Stimulated activated CD4-positive, alpha-beta T cell treated with anti-CD3 and anti-CD28 coated beads, TNF-alpha, amount 100 ng/mL, for 1 hour (primary cell): ENCODE measurements around the gene CDH2.

Experiments used
- DNase-seq, 3 donors: peaks; one replicate each; pipeline ENCODE4 v3.0.0-alpha.2; 2020; ENCODE audit warnings: low read depth in 3 of 3, low spot score in 1 of 3

The CDH2 gene

DNA sequence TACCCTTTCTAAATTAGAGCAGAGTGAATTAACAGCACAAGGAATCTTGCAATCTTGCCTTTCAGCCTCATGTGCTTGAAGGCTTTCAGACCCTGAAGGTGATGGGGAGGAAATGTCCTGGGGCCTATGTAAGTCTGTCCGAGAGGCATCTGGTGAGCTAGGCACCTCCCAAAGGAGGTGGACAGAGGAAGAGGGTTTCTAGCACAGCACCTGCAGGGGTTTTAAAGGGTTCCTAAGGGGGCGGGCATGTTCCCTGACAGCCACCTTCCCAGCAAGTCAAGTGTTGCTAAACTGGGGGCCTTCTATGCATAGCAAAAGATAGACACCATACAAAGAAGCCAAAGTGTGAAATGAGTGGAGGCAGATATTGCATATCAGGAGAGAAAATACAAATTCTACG is 88.5 kb downstream of the CDH2 start:
- DNase-seq, result no peak

DNA sequence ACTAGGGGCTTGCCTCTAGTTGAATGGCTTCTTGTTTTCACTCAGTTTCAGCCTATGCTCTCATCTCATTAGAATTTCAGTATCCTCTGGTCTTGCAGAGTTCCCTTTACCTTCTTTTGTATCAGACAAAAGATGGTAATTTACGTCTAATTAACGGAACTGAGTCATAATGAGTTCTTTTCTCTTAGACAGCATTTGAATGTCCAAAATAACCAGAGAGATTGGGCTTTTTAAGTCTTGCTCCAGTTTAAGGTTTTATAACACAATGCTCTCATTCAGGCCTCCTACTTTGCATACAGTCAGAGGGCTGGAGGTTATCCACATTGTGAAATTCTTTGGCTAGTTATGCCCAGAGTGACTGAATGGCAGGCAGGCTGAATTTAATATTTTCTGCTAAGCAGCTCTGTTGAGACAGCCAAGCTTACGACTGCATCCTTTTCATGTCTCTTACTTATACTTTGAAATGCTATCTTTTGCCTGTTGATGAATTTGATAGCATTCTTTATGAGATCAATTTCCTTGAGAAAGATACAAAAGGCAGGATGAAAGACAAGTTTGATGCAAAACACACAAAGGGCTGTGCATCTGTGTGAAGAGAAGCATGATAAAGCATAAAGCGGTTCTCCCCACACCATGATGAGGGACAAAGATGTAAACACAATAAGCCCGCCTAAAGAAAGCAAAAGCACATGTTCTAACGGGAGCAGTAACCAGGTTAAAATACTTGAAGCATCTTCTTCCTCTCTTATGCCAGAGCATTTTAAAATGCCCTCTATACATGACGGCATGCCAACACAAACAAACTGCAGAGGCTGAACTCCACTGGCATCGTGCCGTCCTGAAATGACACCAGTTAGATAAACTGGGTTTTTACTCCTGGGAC is 90.0 kb downstream of the CDH2 start:
- no peak for DNase-seq

DNA sequence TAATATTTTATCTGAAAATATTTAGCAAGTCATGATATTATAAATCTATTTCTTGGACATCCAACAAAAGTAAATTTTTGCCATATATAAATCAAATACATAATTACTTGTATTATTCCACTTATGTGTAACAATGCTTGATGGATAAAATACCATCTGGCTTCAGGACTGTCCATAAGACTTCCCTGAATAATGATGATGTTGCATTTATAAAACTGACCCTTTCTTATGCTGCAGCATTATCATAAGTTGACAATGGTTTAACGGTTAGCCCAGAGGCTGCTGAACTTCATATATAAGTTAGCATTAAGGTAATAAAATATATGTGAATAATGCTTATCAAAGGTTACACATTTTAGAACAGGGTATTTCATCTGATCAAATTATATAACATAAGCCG is 95.4 kb downstream of the CDH2 start:
- DNase-seq, result no peak

GRCh38 chr18:28080876-28081300 is 96.0 kb downstream of the CDH2 start:
- DNase-seq, result no peak

- DNase-seq, result no peak
Observed at GRCh38 chr18:28079883-28080282, 97.0 kb downstream of the CDH2 start.

- DNase-seq, result no peak
Observed at GRCh38 chr18:28078849-28079248, 98.1 kb downstream of the CDH2 start.

DNA sequence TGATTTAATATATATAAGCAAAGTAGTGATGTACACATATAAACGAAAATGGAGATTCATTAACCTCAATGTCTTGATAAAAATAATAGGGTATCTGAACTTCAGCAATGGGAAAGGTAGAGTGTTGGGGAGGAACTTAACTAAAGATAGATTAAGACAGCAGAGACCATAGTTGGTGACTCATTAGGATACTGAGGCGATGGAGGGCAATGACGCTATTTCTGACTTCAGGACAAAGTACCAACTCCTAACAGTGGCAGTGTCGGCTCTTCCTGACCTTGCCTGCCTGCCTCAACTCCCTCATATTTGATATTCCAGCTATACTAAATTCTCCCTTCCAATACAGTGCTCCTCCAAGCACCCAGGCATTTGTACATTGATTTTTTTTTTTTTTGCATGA is 98.6 kb downstream of the CDH2 start:
- no peak for DNase-seq

DNA sequence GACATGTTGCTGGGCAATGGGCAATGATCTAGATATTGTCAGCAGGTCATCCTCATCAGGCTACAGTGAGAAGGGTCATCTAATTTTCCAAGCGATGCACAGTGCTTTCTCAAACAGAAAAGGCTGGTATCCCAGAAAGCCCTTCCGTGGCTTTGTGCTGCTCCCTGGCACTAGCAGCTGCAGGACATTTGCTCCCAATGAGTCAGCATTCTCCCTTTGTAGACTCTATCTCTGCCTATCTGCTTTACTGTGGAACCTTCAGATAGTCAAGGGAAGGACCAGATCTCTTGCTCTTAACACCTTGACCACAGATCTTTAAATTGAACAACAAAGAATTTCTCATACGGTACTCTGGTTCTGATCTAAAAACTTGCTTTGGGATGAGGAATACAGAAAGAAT is 101.4 kb downstream of the CDH2 start:
- no peak for DNase-seq

DNA sequence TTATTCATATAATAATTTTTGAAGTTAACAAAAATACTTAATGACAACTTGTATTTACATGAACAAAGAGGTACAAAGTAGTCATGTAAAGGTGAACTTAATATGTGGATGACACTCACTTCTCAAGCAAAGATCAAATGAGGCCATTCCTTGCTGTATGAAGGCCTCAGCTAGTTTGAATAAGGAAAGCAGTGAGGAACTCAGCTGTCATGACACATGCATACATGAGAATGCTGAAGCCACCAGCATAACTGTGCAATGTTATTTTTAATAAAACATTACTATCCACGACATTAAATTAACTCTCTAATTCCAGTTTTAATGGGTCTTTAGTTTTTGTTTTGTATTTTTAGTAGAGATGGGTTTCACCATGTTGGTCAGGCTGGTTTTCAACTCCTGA is 102.9 kb downstream of the CDH2 start:
- DNase-seq, result no peak

- no peak for DNase-seq
Observed at GRCh38 chr18:28073658-28074057, 103.3 kb downstream of the CDH2 start.

DNA sequence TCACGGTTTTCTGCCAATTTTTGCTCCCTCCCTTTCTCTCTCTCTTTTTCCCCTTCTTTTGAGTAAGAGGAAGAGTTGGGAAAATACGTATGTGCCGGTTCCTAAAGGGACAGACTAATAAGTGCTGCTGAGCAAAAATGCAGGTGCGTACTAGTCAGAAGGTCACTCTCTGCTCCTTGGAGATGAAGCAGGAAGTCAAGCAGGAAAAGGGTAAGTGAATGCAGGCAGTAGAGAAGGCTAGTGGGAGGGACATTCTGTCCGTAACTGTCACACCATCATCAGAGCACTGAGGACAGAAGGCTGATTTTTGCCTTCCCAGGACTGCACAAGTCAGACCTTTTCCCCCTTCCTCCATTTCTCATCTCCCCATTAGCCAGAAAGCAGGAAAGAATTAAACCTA is 105.7 kb downstream of the CDH2 start:
- DNase-seq, result no peak

- no peak for DNase-seq
Observed at GRCh38 chr18:28068207-28068606, 108.7 kb downstream of the CDH2 start.

- no peak for DNase-seq
Observed at GRCh38 chr18:28067346-28067745, 109.6 kb downstream of the CDH2 start.

DNA sequence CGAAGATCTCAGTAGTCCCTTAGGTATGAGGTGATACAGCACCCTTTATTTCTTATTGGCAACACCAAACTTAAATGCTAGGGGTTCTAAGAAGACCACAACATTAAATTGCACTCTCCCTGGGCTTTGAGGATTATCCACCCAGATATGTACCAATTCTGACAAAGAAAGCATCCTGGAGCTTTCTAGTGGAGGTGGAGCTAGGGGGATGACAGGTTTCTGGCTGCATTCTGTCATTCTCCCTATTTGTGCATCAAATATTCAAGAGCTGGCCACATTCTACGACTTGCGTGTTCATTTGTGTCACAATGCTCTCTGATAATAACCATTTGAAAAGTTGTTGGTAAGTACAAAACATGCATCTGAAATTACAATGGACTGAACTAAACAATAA is 111.1 kb downstream of the CDH2 start:
- no peak for DNase-seq

DNA sequence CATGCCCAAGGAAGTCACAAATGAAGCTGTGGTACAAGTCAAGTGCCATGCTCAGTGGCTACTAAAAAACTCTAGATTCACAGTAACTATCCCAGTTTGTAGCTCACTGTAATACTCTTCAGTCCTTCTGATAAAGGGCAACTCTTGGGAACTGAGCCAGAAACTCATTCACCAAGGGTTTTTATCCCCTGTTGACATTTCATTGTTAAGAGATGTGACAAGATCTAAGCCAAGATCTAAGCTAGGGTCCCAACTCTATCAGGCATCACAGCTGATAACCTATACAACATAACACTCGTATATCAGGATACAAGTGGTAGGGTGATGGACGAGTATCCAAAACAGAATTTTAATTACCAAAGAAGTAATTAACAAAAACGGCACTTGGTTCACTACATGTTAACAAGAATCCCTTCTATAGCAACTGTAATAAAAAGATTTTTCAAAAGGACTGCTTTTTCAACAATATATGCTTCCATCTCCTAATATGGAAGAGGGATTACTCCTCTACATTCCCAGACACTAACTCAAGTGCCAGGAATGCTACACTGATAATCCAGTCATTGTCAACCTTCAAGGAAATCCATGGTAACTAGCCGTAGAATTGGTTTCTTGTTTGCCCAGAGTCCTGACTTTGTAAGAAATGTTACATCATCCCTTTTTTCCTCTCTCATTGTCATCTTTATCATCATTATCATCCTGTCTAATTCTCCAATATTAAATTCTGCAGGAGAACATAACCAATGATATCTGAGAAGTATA is 111.7 kb downstream of the CDH2 start:
- no peak for DNase-seq

DNA sequence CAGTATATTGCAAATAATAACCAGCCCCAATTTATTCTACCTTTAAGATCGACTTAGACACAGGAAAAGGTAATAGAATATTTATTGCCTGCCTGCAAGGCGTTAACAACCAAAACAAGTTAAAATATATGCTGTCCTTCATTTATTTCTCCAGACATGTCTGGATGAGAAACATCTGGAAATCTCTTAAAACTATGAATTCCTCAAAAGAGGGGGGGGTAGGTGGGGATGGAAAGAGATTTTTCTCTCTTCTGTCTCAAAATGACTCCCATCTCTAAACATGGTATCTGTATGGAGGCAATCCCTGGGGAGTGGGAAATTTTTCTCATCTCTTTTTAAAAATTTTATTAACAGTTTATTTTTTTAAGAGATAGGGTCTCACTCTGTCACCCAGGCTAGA is 113.0 kb downstream of the CDH2 start:
- no peak for DNase-seq

GRCh38 chr18:28063271-28063761 is 113.6 kb downstream of the CDH2 start:
- DNase-seq, result no peak

DNA sequence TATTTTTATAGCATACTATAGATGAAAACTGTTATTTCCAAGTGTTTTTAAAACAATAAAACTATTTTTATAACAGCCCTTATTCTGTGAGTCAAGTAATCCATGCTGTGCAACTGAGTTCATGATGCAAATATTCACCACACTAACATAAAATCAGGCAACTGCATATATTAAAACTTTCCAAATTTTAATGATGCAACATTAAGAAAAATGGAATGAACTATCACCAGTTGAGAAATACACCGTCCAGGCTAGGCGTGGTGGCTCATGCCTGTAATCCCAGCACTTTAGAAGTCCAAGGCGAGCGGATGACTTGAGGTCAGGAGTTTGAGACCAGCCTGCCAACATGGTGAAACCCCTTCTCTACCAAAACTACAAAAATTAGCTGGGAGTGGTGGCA is 114.5 kb downstream of the CDH2 start:
- no peak for DNase-seq

GRCh38 chr18:28059861-28060260 is 117.1 kb downstream of the CDH2 start:
- DNase-seq, result no peak

DNA sequence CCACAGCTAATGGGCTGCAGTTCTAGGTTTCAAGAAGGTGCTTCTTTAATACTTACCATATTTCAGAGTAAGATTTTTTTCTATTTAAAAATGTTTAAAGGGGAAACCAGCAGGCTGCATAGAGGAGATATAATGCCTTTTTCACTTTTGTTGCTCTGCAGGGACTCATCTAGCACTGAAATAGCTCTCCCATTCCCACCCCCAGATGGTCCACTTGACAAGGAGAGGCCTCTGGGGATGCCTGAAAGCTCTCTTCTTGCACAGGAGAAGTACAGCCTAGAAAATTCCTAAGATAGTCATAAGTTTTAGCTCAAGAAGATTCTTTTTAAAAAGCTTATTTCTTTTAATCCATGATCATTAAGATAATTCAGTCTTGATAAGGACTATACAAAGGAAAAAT is 126.4 kb downstream of the CDH2 start:
- no peak for DNase-seq

DNA sequence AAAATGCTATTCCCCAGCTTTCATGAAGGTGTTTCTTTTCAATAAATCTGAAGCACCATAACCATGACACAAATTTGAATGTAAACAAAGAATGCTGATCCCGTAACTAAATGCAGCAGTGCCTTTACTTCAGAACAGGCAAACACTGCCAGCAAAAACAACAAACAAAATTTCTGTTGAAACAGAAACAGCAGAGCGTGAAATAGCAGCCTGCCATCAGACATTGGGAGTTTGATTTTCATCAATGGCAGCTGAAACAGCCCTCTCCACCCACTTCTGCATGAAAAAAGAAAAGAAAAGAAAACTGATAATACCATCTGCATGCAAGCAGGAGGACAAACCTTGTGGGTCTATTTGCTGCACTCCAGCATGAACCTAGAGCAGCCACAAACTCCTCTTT is 128.3 kb downstream of the CDH2 start:
- DNase-seq, result no peak

DNA sequence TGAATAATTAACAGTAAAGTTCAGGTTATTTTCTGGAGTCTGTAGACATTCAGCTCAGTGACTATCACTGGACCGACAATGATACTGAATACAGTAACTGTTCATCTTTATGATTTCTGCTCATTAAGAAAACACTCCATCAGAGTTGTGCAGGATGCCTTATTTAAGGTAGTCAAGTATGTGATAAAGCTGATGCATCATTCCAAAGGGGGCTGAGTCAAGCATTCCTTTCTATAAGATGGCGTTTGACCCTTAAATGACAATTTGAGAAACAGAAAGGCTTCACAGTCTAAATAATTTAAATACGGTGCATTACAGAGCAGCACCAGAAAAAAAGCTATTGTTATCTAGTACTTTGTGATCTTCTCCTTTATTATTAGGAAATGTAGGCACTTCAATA is 131.1 kb downstream of the CDH2 start:
- no peak for DNase-seq
